ENCODE data around the gene FOXF1.

The FOXF1 gene

DNA sequence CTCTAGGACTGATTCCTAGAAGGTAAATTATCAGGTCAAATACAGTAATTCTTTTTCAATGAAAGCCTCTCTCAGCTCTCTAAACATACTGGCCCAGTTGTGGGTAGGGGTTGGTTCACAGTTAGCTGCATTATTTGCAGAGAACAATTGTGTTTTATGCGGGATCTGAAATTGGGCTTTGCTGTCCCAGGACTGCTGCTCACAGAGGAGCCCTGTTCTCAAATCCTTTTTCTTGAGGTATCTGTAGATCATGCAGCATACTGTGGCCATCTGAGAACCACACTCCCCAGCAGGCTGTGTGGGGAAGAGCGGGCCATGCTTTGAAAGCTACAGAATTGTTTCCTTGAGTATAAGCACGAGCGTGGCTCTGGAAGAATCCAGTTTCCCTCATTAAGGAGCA is 27.2 kb downstream of the FOXF1 start:
- Histone ChIP-seq H3K9ac (ENCODE audit: low read depth, low read length) (no peak overlapping the region), H3K36me3 (ENCODE audit: insufficient read depth, low read length) (no peaks in the 10 kb centered on the region; the same call in 1 of the 2 replicates), H3K4me1 (ENCODE audit: insufficient read depth, low read length) (no peaks in the 10 kb centered on the region), H3K9me3 (ENCODE audit: control insufficient read depth, insufficient read depth, low read length) (no peaks in the 10 kb centered on the region)

DNA sequence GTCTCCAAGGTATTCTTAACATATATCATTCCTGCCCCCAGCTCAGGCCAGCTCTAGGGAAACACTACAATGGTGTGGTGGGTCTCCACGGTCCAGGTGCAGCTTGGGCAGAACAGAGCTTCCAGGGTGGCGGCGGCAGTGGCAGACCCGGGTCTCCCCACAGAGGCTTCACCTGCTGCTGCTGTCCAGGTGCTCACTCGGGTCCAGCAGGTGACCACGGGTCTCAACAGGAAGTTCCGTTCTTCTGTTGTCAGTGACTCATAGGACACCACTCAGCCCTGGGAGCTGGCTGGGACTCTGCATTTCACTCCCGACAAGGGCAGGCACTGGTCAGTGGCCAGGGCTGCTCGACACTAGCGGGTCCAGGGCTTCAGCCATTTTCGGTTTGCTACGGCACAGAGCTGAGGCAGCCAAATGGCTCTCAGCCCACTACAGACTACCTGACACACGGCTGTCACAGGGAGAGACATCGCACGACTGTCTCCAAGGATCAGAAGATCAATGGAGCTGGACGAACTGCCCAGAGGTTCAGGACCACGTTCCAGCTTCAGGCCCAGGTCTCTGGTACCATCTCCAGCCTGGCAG is 28.0 kb downstream of the FOXF1 start:
- Histone ChIP-seq H3K4me1 (ENCODE audit: insufficient read depth, low read length) (no peaks in the 10 kb centered on the region), H3K9me3 (ENCODE audit: control insufficient read depth, insufficient read depth, low read length) (no peaks in the 10 kb centered on the region), H3K36me3 (ENCODE audit: insufficient read depth, low read length) (no peaks in the 10 kb centered on the region; the same call in 1 of the 2 replicates), H3K9ac (ENCODE audit: low read depth, low read length) (no peak overlapping the region)

DNA sequence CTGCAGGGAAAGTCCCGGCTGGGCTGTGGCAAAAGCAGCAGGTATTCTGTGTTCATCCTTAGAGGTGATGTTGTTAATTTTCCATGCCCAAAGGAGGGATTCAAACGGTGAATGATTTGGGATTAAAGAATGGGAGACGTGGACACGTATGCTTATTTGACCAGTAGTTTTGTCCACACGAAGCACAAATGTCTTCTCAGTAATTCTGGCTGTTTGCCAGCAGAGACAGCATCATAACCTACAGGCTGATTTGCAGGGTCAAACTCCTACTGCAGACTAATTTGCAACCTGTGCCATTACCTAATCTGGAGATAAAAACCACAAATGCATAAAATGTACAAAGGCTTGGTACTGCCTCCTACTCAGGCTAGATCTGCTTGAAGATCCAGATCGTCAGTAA is 30.6 kb downstream of the FOXF1 start:
- no peaks in the 10 kb centered on the region; the same call in 1 of the 2 replicates for H3K36me3 ChIP-seq (ENCODE audit: insufficient read depth, low read length)

DNA sequence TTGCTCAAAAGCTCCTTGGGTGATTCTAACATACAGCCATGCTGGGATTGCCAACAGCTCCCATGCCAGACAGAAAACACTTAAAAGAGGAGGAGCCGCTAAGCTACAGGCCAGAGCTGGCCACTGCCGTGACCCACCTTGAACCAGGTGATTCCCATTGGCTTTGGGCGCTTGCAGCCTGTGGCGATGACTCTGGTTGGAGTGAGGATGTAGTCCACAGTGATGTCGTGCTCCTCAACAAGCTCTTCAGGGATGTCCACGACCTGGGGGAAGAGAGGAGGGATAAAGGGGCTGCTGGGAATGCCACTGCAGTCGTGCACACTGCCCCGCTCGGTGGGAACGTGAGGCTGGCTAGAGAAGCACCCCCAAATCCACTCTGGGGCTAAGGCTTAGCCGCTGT is 31.2 kb downstream of the FOXF1 start:
- H3K36me3 ChIP-seq (ENCODE audit: insufficient read depth, low read length), result no peaks in the 10 kb centered on the region; the same call in 1 of the 2 replicates

More for the DNA sequence above, 30.6 kb downstream of the FOXF1 start:
- Histone ChIP-seq H3K9ac (ENCODE audit: low read depth, low read length) (no peak overlapping the region), H3K9me3 (ENCODE audit: control insufficient read depth, insufficient read depth, low read length) (no peaks in the 10 kb centered on the region), H3K4me1 (ENCODE audit: insufficient read depth, low read length) (no peaks in the 10 kb centered on the region)

DNA sequence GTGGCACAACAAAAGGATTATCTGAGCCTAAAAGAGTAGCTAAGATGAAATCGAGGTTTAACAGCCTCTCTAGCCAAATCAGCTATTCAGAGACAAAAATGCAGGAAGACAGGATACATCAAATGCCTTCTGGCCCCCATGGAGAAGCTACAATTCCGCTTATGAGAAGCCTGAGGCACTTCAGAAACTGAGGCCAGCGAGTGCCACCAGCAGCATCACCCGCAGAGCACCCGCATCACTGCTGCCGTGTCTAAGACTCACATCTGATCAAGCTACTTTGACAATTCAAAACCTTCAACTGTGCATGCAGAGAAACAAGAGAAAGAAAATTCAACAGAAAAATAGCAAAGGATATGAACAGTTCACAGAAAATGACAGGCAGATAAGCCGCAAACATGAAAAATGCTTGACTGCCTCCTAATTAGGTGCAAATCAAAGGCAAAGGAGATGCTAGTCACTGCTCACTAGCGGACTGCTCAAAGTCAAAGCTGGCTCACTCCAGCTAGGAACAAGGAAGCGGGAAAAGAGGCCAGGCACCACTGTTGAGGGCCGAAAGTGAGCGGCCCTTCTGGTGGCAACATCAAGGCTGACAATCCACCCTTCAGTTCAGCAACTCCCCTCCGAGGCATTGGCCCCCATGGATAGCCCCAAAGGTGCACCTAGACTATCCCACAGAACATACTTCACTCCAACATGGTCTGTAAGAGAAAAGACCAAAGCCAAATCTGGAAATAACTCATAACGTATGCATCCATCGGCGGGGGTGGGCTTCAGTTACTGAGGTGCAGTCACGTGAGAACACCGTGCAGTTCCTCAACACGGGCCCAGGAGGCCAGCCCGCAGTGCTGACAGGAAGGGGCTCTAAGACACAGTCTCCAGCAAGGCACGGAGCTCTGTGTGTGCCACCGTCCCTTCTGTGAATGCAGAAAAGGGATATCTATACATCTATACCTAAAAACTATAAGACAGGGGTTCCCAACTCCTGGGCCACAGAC is 32.7 kb downstream of the FOXF1 start:
- Histone ChIP-seq H3K9ac (ENCODE audit: low read depth, low read length) (no peak overlapping the region), H3K4me1 (ENCODE audit: insufficient read depth, low read length) (no peaks in the 10 kb centered on the region), H3K9me3 (ENCODE audit: control insufficient read depth, insufficient read depth, low read length) (no peaks in the 10 kb centered on the region), H3K36me3 (ENCODE audit: insufficient read depth, low read length) (no peaks in the 10 kb centered on the region; the same call in 1 of the 2 replicates)

More for the DNA sequence above, 31.2 kb downstream of the FOXF1 start:
- Histone ChIP-seq H3K9me3 (ENCODE audit: control insufficient read depth, insufficient read depth, low read length) (no peaks in the 10 kb centered on the region), H3K4me1 (ENCODE audit: insufficient read depth, low read length) (no peaks in the 10 kb centered on the region), H3K9ac (ENCODE audit: low read depth, low read length) (no peak overlapping the region)

DNA sequence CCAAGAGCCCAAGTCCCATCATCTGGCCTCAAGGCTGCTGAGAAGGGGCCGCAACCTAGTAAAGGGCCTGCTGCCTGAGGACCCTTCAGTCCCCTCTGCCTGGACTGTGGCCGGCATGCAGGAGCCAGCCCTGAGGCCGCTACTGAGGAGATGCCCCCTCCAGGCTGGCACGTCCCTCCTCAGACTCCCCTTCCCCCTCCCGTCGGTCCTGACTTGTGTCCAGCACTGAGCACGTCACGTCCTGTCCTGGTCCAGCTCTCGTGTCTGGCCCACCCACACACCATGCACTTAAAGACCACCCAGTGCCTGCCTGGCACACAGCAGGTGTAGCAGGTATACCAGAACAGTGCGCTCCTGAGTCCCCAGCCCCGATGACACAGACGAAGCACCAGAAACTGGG is 35.2 kb downstream of the FOXF1 start:
- Histone ChIP-seq H3K36me3 (ENCODE audit: insufficient read depth, low read length) (no peaks in the 10 kb centered on the region), H3K9me3 (ENCODE audit: control insufficient read depth, insufficient read depth, low read length) (no peaks in the 10 kb centered on the region), H3K9ac (ENCODE audit: low read depth, low read length) (no peak overlapping the region), H3K4me1 (ENCODE audit: insufficient read depth, low read length) (no peaks in the 10 kb centered on the region)

DNA sequence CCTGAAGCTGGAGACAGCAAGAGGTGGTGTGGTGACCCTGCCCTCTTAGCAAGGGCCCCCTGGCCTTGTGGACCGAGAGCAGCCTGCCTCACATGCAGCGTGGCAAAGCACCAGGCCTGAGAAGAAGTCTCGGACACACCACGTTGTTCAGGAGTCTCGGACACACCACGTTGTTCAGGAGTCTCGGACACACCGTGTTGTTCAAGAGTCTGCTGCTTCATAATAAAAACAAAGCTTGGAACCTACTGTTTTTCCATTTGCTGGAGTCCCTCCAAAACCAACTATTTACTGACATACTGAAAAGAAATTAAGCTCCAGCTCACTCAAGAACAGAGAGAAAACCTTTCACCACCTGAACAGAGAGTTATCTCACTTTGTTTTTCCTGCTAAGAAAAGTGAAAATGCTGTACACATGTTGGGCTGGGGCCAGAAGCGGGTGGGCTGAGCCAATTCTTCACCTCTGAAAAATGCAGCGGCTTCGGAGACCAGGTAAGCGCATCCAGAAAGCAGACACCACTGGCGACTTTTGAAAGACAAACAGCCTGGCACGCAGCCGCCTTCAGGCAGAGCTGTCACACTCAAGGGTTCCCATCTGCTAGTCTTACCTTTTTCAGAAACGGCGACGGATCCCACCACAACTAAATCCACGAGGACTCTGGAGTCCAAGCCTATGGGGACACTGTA is 35.8 kb downstream of the FOXF1 start:
- Histone ChIP-seq H3K9me3 (ENCODE audit: control insufficient read depth, insufficient read depth, low read length) (no peaks in the 10 kb centered on the region), H3K4me1 (ENCODE audit: insufficient read depth, low read length) (no peaks in the 10 kb centered on the region), H3K9ac (ENCODE audit: low read depth, low read length) (no peak overlapping the region), H3K36me3 (ENCODE audit: insufficient read depth, low read length) (no peaks in the 10 kb centered on the region; the same call in 1 of the 2 replicates)

DNA sequence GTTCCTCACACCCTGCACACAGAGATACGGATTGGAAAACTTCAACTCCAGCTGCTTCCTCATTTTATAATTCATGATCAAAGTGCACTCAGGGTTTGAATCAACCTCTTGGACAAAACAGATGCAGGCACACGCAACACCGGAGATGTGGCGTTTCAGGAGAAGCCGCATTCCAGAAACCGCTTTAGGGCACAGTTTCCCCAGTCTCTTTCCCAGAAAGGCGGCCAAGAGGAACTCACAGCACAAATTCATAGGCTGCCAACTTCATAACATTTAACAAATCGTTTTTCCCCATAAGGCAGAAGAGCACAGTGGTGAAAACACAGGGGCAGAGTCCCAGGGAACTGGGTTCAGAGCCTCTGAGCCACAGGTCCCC is 36.3 kb downstream of the FOXF1 start:
- H3K4me1 ChIP-seq (ENCODE audit: insufficient read depth, low read length), result no peaks in the 10 kb centered on the region
- H3K36me3 ChIP-seq (ENCODE audit: insufficient read depth, low read length), result no peaks in the 10 kb centered on the region; the same call in 1 of the 2 replicates
- no peaks in the 10 kb centered on the region for H3K9me3 ChIP-seq (ENCODE audit: control insufficient read depth, insufficient read depth, low read length)

DNA sequence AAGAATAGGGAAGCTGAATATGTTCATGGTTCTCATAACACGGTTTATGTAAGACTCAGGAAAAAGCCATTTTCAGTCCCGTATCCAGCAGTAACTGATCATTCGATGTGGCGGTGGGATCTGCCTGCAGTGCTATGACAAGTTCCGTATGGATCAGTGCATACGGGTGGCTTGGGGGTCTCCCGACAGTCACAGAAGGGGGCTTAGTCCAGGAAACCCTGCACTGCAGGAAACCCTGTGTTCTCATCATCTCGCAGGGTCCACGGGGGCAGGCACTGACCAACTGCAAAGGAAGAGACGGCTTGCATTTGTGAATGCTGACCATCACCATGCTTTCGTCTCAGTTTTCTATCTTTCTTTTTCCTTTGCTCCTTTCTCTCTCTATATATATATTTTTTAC is 37.0 kb downstream of the FOXF1 start:
- no peaks in the 10 kb centered on the region; the same call in 1 of the 2 replicates for H3K36me3 ChIP-seq (ENCODE audit: insufficient read depth, low read length)
- H3K4me1 ChIP-seq (ENCODE audit: insufficient read depth, low read length), result no peaks in the 10 kb centered on the region
- H3K9me3 ChIP-seq (ENCODE audit: control insufficient read depth, insufficient read depth, low read length), result no peaks in the 10 kb centered on the region
- H3K9ac ChIP-seq (ENCODE audit: low read depth, low read length), result no peak overlapping the region

More for the DNA sequence above, 36.3 kb downstream of the FOXF1 start:
- no peak overlapping the region for H3K9ac ChIP-seq (ENCODE audit: low read depth, low read length)

DNA sequence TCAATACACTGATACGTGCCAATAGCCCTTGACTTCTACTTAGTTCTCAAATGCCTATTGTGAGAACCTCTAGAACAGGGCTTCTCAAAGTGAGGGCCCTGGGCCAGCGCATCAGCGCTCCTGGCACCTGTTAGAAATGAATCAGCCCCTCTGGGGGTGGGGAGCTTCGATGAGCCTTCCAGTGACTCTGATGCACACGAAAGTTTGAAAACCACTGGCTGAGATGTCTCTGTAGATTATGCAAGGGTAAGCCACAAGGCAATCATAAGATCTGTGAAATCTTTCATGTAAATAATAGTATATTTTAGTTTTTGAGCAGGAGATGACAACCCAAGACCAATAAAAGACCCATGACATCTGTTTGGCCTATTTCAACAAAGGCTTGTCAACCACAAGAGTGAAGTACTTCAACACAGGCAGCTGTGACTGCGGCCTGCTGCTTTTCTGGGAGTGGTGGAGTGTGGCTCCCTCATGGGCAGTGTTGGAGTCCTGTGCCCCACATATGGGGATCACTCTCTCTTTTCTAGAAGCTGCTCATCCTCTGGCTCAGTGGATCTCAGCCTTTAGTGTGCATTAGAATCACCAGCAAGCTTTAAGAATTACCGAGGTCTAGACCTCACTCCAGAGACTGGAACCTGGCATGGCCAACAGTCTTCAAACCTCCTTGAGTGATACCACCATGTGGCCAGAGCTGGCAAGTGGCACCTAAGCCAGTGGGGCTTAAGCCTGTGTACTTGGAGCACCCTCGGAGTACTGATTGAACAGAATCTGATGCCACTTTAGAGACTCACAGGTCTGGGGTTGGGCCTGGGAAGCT is 39.0 kb downstream of the FOXF1 start:
- Histone ChIP-seq H3K9me3 (ENCODE audit: control insufficient read depth, insufficient read depth, low read length) (no peaks in the 10 kb centered on the region), H3K4me1 (ENCODE audit: insufficient read depth, low read length) (peaks cover 3% of the 10 kb centered on the region), H3K9ac (ENCODE audit: low read depth, low read length) (no peak overlapping the region), H3K36me3 (ENCODE audit: insufficient read depth, low read length) (no peaks in the 10 kb centered on the region; the same call in 1 of the 2 replicates)

DNA sequence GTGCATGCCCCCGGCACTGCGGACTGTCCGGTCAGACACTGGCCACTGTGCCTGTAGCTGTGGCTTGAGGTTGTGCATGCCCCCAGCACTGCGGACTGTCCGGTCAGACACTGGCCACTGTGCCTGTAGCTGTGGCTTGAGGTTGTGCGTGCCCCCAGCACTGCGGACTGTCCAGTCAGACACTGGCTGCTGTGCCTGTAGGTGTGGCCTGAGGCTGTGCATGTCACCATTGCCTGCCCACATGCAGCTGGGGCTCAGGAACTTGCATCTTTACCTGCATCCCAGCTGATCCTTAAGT is 39.5 kb downstream of the FOXF1 start:
- H3K4me1 ChIP-seq (ENCODE audit: insufficient read depth, low read length), result peaks cover 4% of the 10 kb centered on the region
- H3K36me3 ChIP-seq (ENCODE audit: insufficient read depth, low read length), result no peaks in the 10 kb centered on the region; the same call in 1 of the 2 replicates
- H3K9ac ChIP-seq (ENCODE audit: low read depth, low read length), result no peak overlapping the region
- no peaks in the 10 kb centered on the region for H3K9me3 ChIP-seq (ENCODE audit: control insufficient read depth, insufficient read depth, low read length)

DNA sequence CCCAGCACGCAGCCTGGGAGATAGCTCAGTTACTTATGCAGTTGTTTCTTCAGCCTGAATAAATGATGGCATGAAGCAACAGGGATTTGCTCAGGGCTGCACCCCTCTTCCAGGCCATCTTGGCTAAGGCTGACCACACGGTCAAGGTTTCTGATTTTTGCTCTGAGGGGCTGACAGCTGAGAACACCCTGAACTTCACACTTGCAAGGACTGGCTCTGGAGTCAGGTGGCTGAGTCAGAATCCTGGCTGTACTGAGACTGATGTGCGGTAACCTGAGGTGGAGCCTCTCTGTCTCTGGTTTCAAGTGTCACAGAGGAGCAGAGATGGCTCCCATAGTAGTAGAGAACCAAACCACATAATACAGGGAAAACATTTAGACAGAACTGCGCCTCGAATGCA is 40.0 kb downstream of the FOXF1 start:
- H3K9ac ChIP-seq (ENCODE audit: low read depth, low read length), result no peak overlapping the region
- no peaks in the 10 kb centered on the region; the same call in 1 of the 2 replicates for H3K36me3 ChIP-seq (ENCODE audit: insufficient read depth, low read length)
- H3K4me1 ChIP-seq (ENCODE audit: insufficient read depth, low read length), result peaks cover 4% of the 10 kb centered on the region
- no peaks in the 10 kb centered on the region for H3K9me3 ChIP-seq (ENCODE audit: control insufficient read depth, insufficient read depth, low read length)

DNA sequence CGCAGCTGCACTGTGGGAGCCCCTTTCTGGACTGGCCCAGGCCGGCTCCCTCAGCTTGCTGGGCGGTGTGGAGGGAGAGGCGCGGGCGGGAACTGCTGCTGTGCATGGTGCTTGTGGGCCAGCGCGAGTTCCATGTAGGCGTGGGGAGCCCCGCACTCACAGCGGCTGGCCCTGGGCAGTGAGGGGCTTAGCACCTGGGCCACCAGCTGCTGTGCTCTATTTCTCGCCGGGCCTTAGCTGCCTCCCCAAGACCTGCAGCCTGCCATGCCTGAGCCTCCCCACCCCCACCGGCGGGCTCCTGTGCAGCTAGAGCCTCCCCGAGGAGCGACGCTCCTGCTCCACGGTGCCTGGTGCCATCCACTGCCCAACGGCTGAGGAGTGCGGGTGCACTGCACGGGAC is 43.0 kb downstream of the FOXF1 start:
- H3K9ac ChIP-seq (ENCODE audit: low read depth, low read length), result no peak overlapping the region
- H3K9me3 ChIP-seq (ENCODE audit: control insufficient read depth, insufficient read depth, low read length), result no peaks in the 10 kb centered on the region
- peaks cover 4% of the 10 kb centered on the region for H3K4me1 ChIP-seq (ENCODE audit: insufficient read depth, low read length)
- no peaks in the 10 kb centered on the region; the same call in 1 of the 2 replicates for H3K36me3 ChIP-seq (ENCODE audit: insufficient read depth, low read length)

DNA sequence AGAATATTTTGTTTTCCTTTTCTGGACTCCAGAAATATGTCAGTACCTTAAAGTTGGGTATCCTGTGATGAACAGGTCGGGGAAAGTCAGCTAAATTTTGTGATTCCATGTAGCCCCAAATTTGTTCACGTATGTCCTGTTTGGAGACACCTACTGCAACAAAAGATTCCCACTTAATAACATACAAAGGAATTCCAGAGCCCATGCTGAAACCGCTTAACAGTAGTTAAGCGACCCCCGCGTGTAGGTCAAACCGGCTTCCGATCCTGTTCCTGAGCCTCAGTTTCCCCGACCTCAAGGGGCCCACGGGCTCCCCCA is 44.2 kb downstream of the FOXF1 start:
- H3K36me3 ChIP-seq (ENCODE audit: insufficient read depth, low read length), result no peaks in the 10 kb centered on the region; the same call in 1 of the 2 replicates
- H3K9ac ChIP-seq (ENCODE audit: low read depth, low read length), result peak overlapping the region; percentile 71
- H3K4me1 ChIP-seq (ENCODE audit: insufficient read depth, low read length), result peaks cover 4% of the 10 kb centered on the region
- no peaks in the 10 kb centered on the region for H3K9me3 ChIP-seq (ENCODE audit: control insufficient read depth, insufficient read depth, low read length)

Measured in ES-I3 (cell line).